ENCODE measurements around the gene GTF2I.
"Not testable (repeated sequence)": the region's sequence is repeated elsewhere in the genome, so short reads cannot be mapped to it uniquely, and the experiment has no call there.

The GTF2I gene

GRCh38 chr7:74717889-74718288 lies 60.4 kb downstream of the GTF2I start:
- DNase-seq = no peak

- DNase-seq = no peak
Observed at GRCh38 chr7:74718336-74718735, 60.8 kb downstream of the GTF2I start.

- no peak for DNase-seq
Observed at GRCh38 chr7:74722153-74722552, 64.6 kb downstream of the GTF2I start.

- DNase-seq = no peak
Observed at GRCh38 chr7:74725840-74726239, 68.3 kb downstream of the GTF2I start.

GRCh38 chr7:74726309-74727101 lies 69.0 kb downstream of the GTF2I start:
- DNase-seq = no peak

GRCh38 chr7:74728686-74729085 lies 71.2 kb downstream of the GTF2I start:
- DNase-seq = not testable (repeated sequence)

GRCh38 chr7:74730186-74730585 lies 72.7 kb downstream of the GTF2I start:
- not testable (repeated sequence) for DNase-seq

GRCh38 chr7:74739974-74740703 lies 82.6 kb downstream of the GTF2I start:
- DNase-seq = not testable (repeated sequence)

GRCh38 chr7:74743936-74744557 lies 86.5 kb downstream of the GTF2I start:
- DNase-seq = not testable (repeated sequence)

- not testable (repeated sequence) for DNase-seq
Observed at GRCh38 chr7:74753921-74754482, 96.5 kb downstream of the GTF2I start.

GRCh38 chr7:74756673-74757072 lies 99.2 kb downstream of the GTF2I start:
- DNase-seq = not testable (repeated sequence)

GRCh38 chr7:74758268-74758667 lies 100.8 kb downstream of the GTF2I start:
- DNase-seq = not testable (repeated sequence)

GRCh38 chr7:74758982-74759381 lies 101.5 kb downstream of the GTF2I start:
- not testable (repeated sequence) for DNase-seq

GRCh38 chr7:74765205-74765918 lies 107.8 kb downstream of the GTF2I start:
- not testable (repeated sequence) for DNase-seq

GRCh38 chr7:74766509-74766908 lies 109.0 kb downstream of the GTF2I start:
- DNase-seq = not testable (repeated sequence)

- not testable (repeated sequence) for DNase-seq
Observed at GRCh38 chr7:74766991-74767390, 109.5 kb downstream of the GTF2I start.

- not testable (repeated sequence) for DNase-seq
Observed at GRCh38 chr7:74770062-74770461, 112.5 kb downstream of the GTF2I start.

GRCh38 chr7:74772093-74772492 lies 114.6 kb downstream of the GTF2I start:
- DNase-seq = not testable (repeated sequence)

- not testable (repeated sequence) for DNase-seq
Observed at GRCh38 chr7:74773760-74774750, 116.5 kb downstream of the GTF2I start, which contains the start of gene NCF1. TSS of gene NCF1 (plus strand) at chr7:74774011. CDS start at chr7:74774032, 21 bp downstream.

GRCh38 chr7:74775111-74775510 lies 117.6 kb downstream of the GTF2I start:
- DNase-seq = not testable (repeated sequence)

- DNase-seq = not testable (repeated sequence)
Observed at GRCh38 chr7:74779053-74779452, 121.5 kb downstream of the GTF2I start.

Measured in T-helper 1 cell (primary cell).